ENCODE measurements around the gene AMPD2.

DNA sequence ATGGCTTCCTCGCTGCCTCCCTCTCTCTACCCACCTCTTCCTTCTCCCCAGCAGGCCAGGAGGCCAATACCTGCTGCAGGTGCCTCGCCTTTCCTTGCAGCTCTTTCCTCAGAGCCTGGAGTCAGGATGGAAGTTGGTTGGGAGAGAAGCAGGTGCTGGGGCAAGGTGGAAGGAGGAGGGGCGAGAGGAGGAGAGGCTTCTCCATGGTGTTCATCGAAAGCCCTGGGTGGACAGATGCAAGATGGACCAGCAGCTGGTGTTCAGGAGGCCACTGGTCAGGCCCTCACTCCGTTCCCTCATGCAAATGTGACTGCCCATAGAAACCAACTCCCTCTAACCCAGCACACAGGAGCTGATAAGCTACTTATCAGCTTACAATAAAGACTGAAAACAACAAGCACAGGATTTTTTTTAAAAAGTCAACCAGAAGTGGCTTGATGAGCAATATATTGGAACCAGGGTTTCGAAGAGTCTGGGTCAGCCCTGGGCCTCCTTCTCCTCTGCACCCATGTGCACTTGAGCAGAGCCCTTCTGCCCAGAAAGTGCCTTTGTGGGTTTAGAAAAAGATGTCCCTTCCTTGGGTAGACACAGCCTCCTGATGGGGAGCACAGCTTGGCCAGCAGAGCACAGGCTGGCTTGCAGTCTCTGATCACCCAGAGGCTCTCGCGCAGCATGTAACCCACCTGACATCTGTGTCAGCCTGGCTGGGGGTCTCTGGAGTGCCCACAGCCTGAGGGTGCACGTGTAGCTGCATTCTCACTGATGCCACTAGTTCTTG, 19.6 kb downstream of the AMPD2 start:
- TF ChIP-seq CTCF (IDR thresholded peaks at IDR 0.05): no peak
- no peak for TF ChIP-seq POLR2A (IDR thresholded peaks at IDR 0.05; ENCODE audit: low read depth)
- TF ChIP-seq POLR2AphosphoS5 (IDR thresholded peaks at IDR 0.05): no peak
